Measurements from ENCODE around the gene FZD4.
A peak's percentile ranks its signal among the peaks of the same experiment; 100 is the strongest.

FZD4 gene

GRCh38 chr11:86912238-86912637, 43.0 kb downstream of the FZD4 start:
- DNase-seq (ENCODE audit: low spot score): no peak

DNA sequence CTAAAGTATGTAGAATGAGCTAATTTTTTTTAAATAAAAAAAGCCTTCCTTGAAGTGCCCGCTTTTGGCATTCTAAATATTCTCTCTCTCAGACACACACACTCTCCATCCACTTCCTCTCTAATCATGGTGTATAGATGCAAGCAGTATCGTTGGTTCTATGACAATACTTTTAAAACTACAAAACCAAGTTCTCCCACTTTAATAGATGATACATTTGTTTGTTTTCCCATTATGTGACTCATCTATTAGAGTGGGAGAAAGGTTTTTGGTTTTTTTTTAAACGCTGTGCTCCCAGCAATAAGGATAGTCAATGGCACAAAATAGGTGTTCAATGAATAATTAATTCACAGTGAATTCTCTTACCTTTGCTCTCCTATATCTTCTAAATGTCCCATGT, 44.6 kb downstream of the FZD4 start:
- no peak for DNase-seq (ENCODE audit: low spot score)

DNA sequence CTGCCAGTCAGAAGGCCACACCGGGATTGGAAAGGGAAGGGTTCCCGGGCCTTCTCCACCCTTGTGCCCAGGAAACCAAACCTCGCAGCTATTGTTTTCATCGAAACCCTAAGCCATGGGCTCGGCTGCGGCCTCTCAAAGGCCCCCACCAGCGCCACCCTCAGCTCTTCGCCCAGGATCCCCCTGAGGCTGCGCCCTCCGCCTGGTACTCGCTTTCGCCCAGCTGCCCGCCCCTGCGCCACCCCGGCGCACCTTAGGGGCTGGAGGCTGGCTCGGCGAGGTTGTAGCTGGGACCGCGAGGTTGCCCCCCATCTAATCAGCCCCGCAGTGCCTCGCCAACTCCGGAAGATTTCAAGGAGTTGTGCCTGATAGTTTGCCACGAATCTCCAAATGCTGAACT, 49.0 kb downstream of the FZD4 start:
- no peak for DNase-seq (ENCODE audit: low spot score)

- no peak for DNase-seq (ENCODE audit: low spot score)
Measured at GRCh38 chr11:86905252-86905651, 49.9 kb downstream of the FZD4 start.

- DNase-seq (ENCODE audit: low spot score): no peak
Measured at GRCh38 chr11:86904001-86904400, 51.2 kb downstream of the FZD4 start.

- DNase-seq (ENCODE audit: low spot score): no peak
Measured at GRCh38 chr11:86902345-86902744, 52.9 kb downstream of the FZD4 start.

- DNase-seq (ENCODE audit: low spot score): no peak
Measured at GRCh38 chr11:86901599-86901998, 53.6 kb downstream of the FZD4 start.

DNA sequence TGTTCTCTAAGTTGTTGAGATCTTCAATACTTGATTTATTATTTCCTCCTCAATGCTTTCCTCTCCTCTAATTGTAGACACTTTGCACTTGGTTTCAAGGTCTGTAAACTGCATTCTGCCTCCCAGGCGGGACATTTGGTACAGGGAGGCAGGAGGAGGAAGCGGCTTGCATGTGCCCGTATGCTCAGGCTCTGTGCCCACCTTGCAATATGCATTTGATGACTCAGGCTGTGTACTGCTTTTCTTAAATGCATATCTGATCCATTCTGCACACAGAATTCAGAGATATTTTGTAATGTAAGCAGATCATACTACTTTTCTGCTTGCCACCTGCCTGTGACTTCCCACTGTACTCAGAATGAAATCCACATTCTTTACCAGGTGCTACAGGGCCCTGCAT, 55.0 kb downstream of the FZD4 start:
- DNase-seq (ENCODE audit: low spot score): no peak

GRCh38 chr11:86898689-86899088, 56.5 kb downstream of the FZD4 start:
- no peak for DNase-seq (ENCODE audit: low spot score)

GRCh38 chr11:86896441-86896841, 58.8 kb downstream of the FZD4 start:
- DNase-seq (ENCODE audit: low spot score): peak; percentile 57
